Measurements from ENCODE around the gene SIGMAR1.

Gene SIGMAR1

DNA sequence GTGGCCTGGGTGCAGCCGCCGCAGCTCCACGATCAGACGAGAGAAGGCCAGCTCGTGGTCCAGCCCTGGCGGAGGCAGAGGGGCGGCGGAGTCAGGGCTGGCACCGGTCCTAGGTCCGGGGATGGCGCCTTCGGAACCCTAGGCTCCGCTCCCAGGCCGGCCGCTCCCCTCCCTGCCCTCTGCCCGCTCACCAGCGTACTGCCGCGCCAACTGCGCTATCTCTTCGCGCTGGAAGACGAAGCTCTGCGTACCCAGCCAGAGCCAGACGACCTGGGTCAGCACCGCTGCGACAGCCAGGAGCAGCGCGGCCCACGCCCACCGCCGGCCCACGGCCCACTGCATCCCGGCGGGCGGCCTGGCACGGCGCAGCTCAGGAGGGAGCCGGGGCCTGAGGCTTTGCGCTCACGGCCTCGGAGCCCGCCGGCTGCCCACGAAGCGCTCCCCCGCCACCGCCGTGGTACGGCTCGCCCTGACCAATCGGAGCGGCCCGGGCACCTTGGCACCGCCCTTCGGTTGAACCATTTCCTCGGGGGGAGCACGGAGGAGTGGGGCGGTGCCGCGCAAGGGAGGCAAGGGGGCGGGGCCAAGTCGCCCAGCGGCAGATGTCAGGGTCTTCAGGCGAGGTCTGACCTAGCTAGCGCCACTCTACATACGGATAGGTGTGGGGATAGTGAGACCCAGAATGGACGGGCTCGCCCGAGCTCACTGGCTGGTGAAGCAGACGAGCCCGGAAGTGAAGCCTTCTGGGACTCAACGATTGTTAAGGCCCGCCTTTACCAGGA is at the start of gene SIGMAR1:
Gene SIGMAR1, minus strand, starts transcription at position 432 of the 782 bp plus-strand sequence. Its CDS starts 90 bp downstream, at position 342.
- H3K27ac ChIP-seq: peak within 1 kb of the TSS; percentile 3 to 92 (median 87)
- peak within 1 kb of the TSS; percentile 48 to 85 (median 69) for H3K4me3 ChIP-seq

DNA sequence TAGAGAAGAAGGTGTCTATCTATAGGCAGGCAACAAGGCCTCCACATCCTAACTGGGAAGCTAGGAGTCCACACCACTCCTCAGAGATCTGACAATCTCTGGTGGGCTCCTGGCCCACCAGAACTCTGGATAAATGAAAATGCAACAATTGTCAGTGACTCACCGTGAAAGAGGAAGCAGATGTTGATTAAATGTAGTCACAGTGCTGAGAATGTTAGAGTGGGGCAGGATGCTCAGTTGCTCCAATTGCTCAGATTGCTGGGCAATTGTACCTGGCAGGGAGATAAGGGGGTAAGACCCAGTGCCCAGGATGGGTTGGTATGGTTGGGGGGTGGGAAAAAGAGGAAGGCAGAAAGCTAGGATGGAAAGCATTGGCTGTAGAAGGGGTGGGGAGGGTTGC is 49.1 kb upstream of the SIGMAR1 start:
- peak overlapping the region in 16 of 21 experiments; percentile 10 to 81 (median 52) for H3K27ac ChIP-seq

GRCh38 chr9:34686231-34686630 is 48.6 kb upstream of the SIGMAR1 start:
- H3K4me3 ChIP-seq: no peak overlapping the region
- H3K27ac ChIP-seq: peak overlapping the region in 18 of 21 experiments; percentile 27 to 81 (median 68)

More for the DNA sequence above, 49.1 kb upstream of the SIGMAR1 start:
- H3K4me3 ChIP-seq: no peak overlapping the region

DNA sequence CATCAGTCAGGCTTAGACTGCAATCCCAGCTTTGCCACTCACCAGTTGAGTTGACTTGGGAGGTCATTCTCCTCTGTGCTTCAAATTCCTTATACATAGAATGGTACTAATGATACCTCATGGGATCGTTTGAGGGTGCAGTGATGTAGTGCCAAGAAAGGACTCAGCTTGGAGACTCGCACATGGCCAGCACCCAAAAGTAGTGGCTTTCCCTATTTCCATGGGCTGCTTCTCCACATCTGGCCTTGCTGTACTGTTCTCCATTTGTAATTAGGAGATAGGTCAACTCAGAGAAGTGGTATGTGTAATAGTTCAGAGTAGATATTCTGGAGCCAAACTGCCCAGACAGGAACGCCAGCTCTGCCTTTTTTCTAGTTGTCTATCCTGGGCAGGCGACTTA is 48.0 kb upstream of the SIGMAR1 start:
- Histone ChIP-seq H3K27ac (peak overlapping the region in 18 of 21 experiments; percentile 5 to 81 (median 65)), H3K4me3 (no peak overlapping the region)

DNA sequence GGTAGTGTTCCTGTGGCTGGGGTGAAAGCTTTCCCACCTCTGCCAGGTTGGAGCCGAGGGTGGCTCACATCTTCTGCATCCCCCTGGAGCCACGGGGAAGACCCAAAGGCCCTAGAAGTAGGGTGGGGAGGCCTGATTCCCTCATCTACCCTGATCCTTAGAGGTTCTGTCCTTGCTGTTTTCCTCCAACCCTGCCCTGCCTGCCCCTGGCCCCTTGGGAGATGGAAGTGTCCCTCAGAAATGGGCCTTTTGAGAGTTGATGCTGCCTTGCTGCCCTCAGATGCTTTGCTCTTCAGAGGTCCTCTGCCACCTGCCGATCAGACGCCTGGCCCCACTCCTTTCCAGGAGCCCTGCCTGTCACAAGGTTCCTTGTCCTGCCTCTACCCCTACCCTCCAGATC is 47.2 kb upstream of the SIGMAR1 start:
- H3K27ac ChIP-seq: peak overlapping the region in 16 of 21 experiments; percentile 18 to 81 (median 68)

GRCh38 chr9:34684145-34684544 is 46.6 kb upstream of the SIGMAR1 start:
- Histone ChIP-seq H3K4me3 (no peak overlapping the region), H3K27ac (peak overlapping the region in 7 of 21 experiments; percentile 14 to 72 (median 62))

More for the DNA sequence above, 47.2 kb upstream of the SIGMAR1 start:
- no peak overlapping the region for H3K4me3 ChIP-seq

- Histone ChIP-seq H3K4me3 (no peak overlapping the region), H3K27ac (peak overlapping the region in 14 of 21 experiments; percentile 1 to 69 (median 32))
These were observed 38.3 kb upstream of the SIGMAR1 start for GRCh38 chr9:34675869-34676268.

DNA sequence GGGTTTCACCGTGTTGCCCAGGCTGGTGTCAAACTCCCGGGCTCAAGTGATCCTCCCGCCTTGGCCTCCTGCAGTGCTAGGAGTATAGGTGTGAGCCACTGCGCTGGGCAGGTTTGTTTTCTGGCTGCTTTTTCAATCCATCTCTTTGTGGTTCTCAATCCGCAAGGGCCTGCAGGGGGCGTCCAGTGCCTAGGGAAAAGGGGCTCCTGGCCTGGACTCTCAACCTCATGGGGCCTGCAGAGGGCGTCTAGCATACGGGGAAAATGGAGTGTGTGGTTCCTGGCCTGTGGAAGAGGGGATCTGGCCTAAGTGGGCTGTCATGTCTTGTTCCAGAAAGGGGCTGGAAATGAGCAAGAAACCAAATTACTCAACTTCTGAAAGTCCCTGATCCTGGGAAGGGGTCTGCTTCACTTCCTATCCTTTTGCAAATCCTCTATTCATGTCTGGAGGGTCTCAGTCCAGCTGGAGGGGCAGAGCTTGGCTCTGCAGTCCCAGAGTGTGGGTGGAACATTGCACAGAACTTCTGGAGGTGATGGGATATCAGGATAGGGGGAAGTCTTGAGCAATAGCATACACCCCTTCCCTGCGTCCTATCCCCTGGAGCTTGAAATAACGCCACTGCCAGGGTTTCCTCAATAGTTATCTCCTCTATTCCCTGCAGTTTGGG is 37.6 kb upstream of the SIGMAR1 start:
- Histone ChIP-seq H3K4me3 (no peak overlapping the region), H3K27ac (peak overlapping the region in 14 of 21 experiments; percentile 7 to 69 (median 32))

DNA sequence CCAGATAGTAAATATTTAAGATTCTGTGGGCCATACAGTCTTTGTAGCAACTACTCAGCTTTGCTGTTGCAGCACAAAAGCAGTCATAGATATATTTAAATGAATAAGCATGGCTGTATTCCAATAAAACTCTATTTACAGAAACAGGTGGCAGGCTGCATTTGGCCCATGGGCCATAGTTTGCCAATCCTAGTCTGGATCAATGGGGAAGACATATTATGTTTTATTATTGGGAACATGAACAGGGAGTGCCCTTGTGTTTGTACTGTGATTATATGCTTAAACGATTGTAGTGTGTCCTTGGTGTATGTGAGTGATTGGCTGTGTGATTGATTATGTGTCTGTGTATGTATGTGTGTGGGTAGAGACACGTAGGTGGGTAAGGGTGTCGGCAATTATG is 36.9 kb upstream of the SIGMAR1 start:
- H3K27ac ChIP-seq: no peak overlapping the region
- no peak overlapping the region for H3K4me3 ChIP-seq

DNA sequence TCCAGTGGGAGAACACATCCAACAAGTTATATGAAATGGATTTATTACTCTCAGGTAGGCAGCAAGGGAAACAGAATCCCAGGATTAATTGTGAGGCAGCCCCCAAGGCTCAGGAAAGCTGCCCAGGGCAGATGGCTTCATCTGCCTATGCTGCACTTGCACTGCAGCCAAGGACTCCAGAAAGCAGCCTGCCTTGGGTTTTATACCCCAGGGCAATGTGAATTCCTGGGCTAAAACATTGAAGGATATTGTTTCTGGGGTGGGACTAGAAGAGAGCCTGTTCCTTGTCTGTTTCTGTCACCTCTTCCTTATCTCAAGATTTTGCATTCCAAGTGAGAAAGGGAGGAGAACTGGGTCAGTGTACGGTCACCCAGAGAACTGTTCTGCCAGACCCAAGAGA is 33.7 kb upstream of the SIGMAR1 start:
- Histone ChIP-seq H3K4me3 (no peak overlapping the region), H3K27ac (no peak overlapping the region)

DNA sequence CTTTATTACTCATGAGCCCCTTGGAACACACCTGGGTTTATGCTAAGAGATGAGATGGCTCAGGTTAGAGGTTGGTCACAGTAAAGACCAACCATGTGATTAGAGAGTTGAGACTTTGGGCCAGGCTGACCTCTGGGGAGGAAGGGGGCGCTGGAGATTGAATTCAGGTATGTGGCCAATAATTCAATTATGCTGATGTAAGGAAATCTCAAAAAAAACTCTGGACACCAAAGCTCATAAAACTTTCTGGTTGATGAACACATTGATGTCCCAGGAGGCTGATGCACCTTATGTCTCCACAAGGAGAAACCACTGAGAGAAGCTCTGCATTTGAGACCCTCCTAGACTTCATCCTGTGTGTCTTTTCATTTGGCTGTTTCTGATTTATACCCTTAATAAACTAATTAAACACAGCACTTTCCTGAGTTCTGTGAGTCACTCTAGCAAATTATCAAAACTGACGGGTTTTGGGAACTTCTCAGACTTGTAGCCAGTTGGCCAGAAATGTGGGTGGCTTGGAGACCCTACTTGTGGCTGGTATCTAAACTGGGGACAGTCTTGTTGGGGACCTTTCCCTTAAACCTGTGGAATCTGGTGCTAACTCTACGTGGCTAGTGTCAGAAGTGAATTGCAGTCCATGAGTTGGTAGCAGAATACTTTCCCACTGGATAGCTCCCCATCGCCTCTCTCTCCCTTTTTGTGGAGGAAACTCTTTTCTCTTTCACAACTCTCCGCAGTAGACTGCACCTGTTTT is 32.4 kb upstream of the SIGMAR1 start:
- Histone ChIP-seq H3K4me3 (no peak overlapping the region), H3K27ac (no peak overlapping the region)

DNA sequence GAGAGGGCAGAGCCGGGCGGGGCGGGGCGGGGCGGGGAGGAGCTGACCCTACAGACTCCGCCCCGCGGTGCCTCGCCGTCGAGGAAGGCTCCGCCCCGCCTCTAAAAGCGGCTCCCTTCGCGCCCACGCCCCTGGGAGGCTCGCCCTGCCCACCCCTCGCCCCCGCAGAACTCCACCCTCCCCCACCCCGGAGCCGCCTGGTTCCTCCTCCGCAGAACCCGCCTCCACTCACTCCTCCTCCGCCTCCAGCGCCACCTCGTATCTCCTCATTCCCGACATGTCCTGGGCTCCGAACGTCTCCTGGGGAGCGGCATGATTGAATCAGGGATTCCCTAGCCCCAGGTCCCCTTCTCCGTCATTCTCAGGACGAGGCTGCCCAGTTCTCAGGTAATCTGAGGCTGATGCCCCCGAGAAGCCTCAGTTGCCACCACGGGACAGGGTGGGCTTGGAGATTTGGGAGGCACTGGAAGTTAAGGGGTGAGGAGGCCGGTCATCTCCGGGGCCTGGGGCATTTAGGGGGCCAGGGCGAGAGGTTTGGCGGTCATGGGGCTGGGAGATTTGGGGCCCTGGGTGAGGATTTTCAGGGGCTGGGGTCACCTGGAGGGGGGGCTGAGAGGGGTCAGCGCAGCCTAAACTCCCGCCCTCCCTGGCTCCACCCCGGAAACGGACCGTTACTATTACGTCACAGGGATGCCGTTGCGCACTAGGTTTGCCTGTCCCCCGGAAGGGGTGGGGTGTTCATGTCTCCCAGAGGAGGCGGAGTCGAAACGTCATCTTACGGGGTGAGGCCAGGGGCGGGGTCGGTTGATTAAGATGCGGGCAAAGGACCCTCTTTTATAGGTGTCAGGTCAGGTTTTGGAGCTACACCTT is 28.0 kb upstream of the SIGMAR1 start:
- peak overlapping the region; percentile 81 to 99 (median 93) for H3K27ac ChIP-seq
- H3K4me3 ChIP-seq: peak overlapping the region; percentile 49 to 78 (median 59)

DNA sequence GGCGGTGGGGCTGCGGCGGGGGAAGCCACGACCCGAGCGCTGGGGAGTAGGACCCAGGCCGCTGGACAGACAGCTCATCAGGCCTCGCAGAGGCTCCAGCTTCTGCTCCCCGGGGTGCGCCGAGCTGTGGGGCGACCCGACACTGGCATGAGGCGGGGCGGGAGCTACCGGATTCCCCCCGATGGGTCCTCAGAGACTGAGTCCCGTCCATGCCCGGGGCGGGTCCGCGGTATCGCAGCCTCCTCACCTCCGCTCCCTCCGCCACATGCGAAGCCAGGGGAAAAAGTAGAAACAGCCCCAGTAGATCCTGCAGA is 27.4 kb upstream of the SIGMAR1 start:
- peak overlapping the region; percentile 49 to 78 (median 59) for H3K4me3 ChIP-seq
- peak overlapping the region; percentile 42 to 99 (median 93) for H3K27ac ChIP-seq

DNA sequence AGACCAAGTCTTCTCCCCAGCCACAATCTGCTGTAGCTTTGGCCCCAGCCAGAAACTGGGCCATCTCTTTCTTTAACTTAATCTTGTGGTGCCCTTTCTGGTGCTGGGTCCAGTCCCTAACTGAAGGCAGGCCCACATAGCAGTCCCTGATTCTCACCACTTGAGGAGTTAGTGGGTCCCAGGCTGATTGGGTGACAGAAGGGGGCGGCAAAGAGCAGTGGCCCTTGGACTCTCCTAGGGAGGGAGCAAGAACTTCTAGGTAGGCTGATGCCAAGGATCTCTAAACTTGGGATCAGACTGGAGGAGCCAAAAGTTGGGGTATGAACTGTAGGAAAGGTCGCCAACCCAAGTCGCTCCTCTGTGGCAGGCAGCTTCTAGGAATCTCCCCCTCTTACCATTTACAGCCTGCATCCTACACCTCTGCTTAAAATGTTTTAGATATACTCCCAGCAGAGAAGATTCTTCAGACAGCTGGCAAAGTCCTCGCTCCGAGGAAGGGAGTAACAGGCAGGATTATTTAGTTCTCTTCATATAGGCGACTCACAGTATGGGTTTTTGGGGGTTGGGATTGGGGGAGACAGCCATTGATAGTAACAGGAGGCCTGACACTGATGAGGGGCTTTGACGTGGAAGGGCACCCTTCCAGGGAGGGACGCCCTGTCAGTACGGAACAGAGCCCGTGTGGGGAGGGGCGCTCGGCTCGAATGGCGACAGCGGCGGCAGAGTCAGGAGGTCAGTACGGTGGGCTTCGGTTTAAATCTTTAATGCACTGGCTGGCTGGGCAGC is 26.9 kb upstream of the SIGMAR1 start:
- Histone ChIP-seq H3K4me3 (peak overlapping the region; percentile 49 to 78 (median 59)), H3K27ac (peak overlapping the region; percentile 42 to 99 (median 93))

DNA sequence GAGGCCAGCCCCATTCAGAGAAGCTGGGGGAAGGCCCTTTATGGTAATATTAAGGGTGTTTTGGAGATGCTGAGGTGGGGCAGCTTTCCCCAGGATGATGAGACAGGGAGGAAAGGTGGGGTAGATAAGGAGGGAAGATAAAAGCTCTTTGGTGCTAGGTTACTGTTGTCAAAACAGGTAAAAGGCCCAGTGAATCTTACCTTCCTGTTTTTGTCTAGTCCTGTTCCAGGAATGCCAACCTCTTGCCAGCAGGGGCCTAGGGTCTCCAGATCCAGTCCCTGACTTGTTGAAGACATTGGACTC is 25.7 kb upstream of the SIGMAR1 start:
- peak overlapping the region in 18 of 21 experiments; percentile 55 to 99 (median 94) for H3K27ac ChIP-seq
- H3K4me3 ChIP-seq: no peak overlapping the region

DNA sequence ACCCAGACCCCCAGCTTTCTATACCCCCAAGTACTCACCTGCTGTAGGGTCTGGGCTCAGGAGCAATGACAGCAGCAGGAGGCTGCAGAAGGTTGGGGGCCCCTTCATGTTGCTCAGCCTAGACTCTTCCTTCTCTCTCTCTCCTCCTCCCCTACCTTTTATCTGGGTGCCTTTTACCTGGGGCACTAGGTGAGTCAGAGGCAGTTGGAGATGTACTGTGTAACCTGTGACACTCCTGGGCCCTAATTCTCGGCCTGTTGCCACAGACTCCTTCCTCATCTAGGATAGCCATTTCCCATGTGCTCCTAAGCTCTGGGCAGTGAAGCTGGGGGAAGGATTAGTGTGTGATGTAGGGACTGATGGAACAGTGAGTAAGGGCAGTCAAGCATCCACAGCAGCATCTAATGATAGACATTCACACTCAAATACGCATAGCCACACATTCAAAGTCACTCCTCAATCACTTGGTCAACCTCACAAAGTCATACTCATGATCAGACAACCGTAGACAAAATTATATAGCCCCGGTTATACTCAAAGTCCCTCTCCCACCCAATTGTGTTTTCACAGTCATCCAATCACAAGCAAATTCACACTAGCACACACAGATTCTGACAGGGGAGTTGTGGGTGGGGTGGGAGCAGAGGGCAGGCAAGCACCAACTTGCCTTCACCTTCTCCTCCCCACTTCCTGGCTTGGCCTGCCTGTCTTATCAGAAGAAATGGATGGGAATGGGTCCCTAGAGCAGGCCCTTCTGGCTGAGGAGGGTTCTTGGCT is 25.1 kb upstream of the SIGMAR1 start, which contains the start of gene CCL27:
Gene CCL27, minus strand, starts transcription at position 132 of the 777 bp plus-strand sequence. Its CDS starts 24 bp downstream, at position 108.
- peak within 1 kb of the TSS in 2 of 7 experiments; percentile 5 to 6 for H3K4me3 ChIP-seq
- peak within 1 kb of the TSS in 19 of 21 experiments; percentile 4 to 99 (median 93) for H3K27ac ChIP-seq

DNA sequence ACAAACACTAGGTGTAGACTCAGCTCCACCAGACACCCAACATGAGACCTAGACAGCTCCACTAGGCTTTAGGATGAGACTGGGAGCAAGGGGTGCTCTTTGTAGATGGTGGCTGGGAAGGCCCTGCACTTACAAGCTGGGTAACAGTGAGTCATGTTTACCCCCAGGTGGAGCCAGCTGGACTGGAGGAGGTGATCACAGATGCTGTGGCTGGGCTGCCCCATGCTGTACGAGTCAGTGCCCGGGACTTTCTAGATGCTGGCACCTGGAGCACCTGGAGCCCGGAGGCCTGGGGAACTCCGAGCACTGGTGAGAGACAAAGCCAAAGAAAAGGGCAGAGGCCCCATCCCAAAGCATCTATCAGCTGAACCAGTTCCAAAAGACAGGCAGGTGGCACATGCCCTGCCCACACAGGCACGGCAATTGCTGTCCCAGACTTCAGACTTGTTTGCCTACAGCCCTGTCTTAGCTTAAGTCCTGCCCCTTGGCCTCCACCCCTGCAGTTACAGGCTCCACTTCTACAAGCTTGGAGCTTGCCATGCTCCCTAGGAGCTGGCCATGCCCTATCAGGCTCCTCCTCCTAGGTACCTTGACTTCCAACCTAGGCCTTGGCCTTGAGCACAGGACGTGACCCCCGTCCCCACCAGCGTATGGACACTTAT is 22.1 kb upstream of the SIGMAR1 start:
- H3K4me3 ChIP-seq: no peak overlapping the region
- H3K27ac ChIP-seq: peak overlapping the region in 14 of 21 experiments; percentile 2 to 97 (median 64)
